Thoracic aorta (tissue), 2 donors: ENCODE measurements around the gene CLDN5. TPM values are rescaled to one million over a fixed set of nuclear protein-coding genes. Genes with fewer than 3 reads are reported as not detected.

Source experiments
- ATAC-seq: fragments of 150-250 bp; one replicate; pipeline ENCODE4 v1.8.0; 2017; ENCODE audit warnings: low read depth; ENCODE audit not compliant: insufficient number of reproducible peaks, low FRiP score
- DNase-seq: peaks from one replicate; pipeline ENCODE4 v3.0.0-alpha.2; 2020; ENCODE audit warnings: low spot score
- H3K27ac ChIP-seq, 2 donors: fragments of 200-600 bp; sonication (generic); 1 replicate in 1 of 2; 2 replicates in 1 of 2; pipeline ENCODE4 v1.5.1; 2016; ENCODE audit warnings: mild to moderate bottlenecking in 2 of 2, moderate library complexity in 2 of 2
- H3K27me3 ChIP-seq: fragments of 200-600 bp; sonication (generic); replicated peaks from 2 replicates; pipeline ENCODE4 v1.6.0; 2016; ENCODE audit warnings: mild to moderate bottlenecking; ENCODE audit not compliant: insufficient read depth
- H3K36me3 ChIP-seq: fragments of 200-600 bp; sonication (generic); one replicate; pipeline ENCODE4 v1.5.1; 2016
- H3K4me1 ChIP-seq, 2 donors: fragments of 200-600 bp; sonication (generic); 1 replicate in 1 of 2; 2 replicates in 1 of 2; pipeline versions ENCODE4 v1.5.1 to v1.6.0; 2016; ENCODE audit warnings: low read depth in 2 of 2, mild to moderate bottlenecking in 1 of 2; ENCODE audit not compliant: control insufficient read depth in 1 of 2
- H3K4me3 ChIP-seq: fragments of 200-600 bp; sonication (generic); 2 replicates; pipeline ENCODE4 v1.5.1; 2016; ENCODE audit warnings: mild to moderate bottlenecking
- H3K9me3 ChIP-seq: fragments of 200-600 bp; sonication (generic); 2 replicates; pipeline ENCODE4 v1.5.1; 2016
- total RNA-seq, 2 donors: library from RNA; depleted of rRNA; stranded (reverse); fragments of >200 nt; gene quantifications; one replicate each; pipeline versions ENCODE4 v1.1.0 to v1.2.3, GENCODE V29; 2016
- TF ChIP-seq, protein P1 (sequence below): fragments of 200-600 bp; sonication (generic); IDR thresholded peaks from one replicate; pipeline ENCODE4 v1.5.1; 2019; ENCODE audit warnings: antibody characterized with exemption

CLDN5 gene
- total RNA-seq, 2 donors from 2014 or later: 41.0 to 68.0 TPM

DNA sequence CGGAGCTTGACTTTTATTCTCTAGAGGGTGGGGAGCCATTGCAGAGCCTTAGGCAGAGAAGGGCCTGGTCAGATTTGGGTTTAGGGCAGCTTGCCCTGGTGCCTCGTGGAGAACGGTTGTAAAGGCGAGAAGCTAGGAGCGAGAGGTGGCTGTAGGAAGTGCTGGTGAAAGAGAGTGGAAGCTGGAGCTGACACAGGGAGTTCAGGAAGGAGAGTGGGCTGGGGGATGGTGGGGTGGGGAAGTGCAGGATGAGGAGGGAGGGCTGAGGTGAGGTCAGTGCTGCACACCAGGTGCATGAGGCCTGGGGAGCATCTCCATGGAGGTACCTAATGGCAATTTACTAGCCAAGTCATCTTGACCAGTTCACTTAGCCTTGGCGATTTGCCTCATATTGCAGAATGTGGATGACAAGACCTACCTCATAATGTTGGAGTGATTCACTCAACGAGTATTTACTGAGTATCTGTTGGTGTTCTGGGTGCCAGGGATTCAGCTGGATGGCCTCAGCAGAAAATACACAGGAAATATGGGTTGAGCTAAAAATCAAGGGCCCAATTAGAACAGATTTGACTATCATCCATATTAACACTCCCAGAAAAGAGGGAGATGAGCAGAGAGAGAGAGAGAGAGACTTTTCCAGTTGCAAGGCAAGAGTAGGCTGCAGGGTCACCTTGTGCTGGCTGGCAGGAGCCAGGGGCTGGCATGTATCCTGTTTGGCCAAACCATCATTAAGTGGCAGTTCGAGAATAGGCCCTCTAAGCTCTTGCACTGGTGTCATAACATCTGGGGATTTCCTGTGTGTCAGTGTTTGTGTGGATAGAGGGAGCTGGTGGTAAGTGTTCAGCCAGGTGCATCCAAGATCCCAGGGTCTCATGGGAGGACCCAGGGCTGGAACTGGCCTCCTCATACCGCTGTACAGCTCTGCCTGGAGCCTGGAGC lies 44.4 kb upstream of the CLDN5 start:
- ATAC-seq (no peak), DNase-seq (no peak)
- Histone ChIP-seq H3K4me3 (no peak overlapping the region), H3K27ac (no peak overlapping the region), H3K36me3 (no peaks in the 10 kb centered on the region), H3K4me1 (no peaks in the 10 kb centered on the region), H3K27me3 (no peaks in the 10 kb centered on the region), H3K9me3 (no peaks in the 10 kb centered on the region)
- TF ChIP-seq, protein P1, sequence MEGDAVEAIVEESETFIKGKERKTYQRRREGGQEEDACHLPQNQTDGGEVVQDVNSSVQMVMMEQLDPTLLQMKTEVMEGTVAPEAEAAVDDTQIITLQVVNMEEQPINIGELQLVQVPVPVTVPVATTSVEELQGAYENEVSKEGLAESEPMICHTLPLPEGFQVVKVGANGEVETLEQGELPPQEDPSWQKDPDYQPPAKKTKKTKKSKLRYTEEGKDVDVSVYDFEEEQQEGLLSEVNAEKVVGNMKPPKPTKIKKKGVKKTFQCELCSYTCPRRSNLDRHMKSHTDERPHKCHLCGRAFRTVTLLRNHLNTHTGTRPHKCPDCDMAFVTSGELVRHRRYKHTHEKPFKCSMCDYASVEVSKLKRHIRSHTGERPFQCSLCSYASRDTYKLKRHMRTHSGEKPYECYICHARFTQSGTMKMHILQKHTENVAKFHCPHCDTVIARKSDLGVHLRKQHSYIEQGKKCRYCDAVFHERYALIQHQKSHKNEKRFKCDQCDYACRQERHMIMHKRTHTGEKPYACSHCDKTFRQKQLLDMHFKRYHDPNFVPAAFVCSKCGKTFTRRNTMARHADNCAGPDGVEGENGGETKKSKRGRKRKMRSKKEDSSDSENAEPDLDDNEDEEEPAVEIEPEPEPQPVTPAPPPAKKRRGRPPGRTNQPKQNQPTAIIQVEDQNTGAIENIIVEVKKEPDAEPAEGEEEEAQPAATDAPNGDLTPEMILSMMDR: no peak

DNA sequence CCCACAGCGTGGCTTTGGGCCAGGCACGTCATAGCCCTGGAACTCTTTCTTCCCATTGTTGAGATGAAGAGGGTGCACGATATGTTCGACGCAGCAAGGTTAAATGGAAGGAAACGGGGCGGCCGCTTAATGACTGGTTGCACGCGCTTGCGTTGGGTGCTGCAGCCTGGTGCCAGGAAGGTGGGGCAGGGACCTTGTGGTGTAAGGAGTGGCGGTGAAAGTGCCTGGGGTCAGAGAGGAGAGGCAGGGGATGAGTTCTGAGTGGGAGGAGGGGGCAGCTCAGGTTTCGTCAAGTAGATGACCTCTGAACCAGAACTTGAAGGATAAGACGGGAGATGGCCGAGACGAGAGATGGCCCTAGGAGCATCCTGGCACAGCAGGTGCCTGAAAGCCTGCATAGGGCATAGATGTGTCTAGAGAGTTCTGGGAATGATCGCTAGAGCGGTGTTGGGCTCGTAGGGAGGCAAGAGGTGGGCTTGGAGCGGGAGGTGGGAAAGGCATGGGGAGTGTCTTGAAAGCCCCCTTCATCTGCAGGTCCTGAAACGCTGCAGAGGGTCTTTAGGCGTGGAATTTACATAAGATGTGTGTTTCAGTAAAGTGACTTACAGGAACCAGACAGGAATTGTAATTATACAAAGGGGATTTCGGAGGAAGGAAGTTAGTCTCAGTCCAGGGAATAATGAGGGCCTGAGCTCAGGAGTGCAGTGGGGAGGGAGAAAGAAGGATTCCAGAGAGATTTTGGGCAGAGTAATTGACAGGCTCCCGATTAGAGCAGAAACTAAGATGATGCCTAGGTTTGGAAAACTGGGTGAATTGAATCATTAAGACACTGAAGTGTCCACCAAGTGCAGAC lies 43.2 kb upstream of the CLDN5 start:
- H3K4me3 ChIP-seq: no peak overlapping the region
- no peaks in the 10 kb centered on the region for H3K27me3 ChIP-seq
- no peak for DNase-seq
- no peak overlapping the region for H3K27ac ChIP-seq
- no peak for ATAC-seq
- no peaks in the 10 kb centered on the region for H3K36me3 ChIP-seq
- H3K9me3 ChIP-seq: no peaks in the 10 kb centered on the region
- TF ChIP-seq, protein P1: no peak
- H3K4me1 ChIP-seq: no peaks in the 10 kb centered on the region

DNA sequence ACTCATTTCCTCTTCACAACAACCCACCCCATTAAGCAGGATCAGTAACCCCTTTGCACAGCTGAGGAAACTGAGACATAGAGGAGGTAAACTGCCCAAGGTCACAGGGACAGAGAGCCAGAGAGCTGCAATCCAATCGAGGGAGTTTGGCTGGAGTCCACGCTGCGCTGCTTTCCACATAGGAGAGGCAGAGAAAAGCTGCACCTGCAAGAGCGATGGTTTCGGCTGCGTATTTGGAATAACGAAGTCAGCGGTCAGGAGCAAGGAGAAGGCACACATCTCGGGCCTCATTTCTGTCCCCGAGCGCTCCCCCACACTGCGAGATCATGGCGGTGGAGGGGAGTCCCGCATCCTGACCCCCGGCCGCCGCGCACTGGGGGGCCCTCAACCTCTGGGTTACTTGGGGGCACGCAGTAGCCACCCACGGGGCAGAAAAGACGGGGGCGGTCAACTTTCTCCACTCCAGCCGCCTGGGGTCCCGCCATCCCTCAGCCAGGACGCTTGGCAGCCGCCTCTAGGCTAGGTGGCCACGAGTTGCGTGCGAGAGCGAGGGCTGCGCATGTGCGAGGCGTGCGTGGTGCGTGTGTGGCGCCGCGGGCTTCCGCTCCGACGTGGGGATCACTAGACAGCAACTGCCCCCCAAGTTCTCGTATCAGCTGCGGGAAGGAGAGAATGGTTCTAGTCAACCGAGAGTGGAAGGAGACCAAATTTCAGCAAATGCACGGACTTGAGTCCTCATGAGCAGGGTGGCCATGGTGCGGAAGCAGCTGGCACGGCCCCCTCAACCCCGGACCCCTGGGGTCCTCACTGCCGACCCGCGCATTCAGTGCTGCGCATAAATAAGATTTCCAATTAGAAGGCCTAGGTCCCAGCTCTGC lies 42.3 kb upstream of the CLDN5 start:
- TF ChIP-seq, protein P1: no peak
- H3K27me3 ChIP-seq: no peaks in the 10 kb centered on the region
- H3K9me3 ChIP-seq: no peaks in the 10 kb centered on the region
- no peak for ATAC-seq
- H3K4me3 ChIP-seq: no peak overlapping the region
- H3K36me3 ChIP-seq: no peaks in the 10 kb centered on the region
- H3K4me1 ChIP-seq: no peaks in the 10 kb centered on the region
- no peak overlapping the region for H3K27ac ChIP-seq
- no peak for DNase-seq

DNA sequence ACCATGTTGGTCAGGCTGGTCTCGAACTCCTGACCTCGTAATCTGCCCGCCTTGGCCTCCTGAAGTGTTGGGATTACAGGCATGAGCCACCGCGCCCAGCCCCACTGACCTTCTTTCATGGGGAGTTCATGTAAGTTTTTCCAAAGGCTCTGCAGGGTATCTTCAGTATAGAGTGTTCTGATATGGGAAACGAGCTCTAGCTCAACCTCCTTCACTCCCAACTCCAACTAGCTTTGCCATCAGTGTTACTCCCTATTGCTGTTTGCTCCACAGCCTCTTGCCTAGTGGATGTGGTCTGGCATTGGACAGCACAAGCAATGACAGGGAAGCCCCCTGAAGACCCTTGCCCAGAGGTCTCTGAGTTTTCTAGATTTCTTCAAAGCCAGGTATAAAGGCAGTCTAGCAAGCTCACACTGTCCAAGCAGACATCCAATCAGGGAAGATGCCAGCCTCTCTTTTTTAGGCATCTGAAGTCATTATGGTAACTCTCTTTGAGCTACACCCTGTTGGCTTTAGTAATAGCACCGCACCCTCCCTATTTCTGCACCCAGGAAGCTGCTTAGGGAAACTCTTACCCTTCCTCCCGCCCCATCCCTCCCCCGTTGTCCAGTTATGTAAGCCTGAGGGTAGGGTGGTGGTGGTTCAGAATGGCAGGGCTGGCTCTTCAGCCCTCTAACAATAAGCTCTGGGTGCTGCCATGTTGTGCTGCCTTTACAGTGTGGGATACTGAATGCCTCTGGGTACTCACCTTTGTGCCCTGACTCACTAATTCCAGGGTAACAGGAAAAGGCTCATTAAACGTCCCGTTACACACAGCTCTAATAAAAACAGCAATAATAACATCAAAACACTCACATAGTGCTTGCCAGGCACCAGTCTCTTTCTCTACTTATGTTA lies 41.4 kb upstream of the CLDN5 start:
- H3K27ac ChIP-seq: no peak overlapping the region
- DNase-seq (no peak), ATAC-seq (no peak)
- H3K36me3 ChIP-seq: no peaks in the 10 kb centered on the region
- no peaks in the 10 kb centered on the region for H3K4me1 ChIP-seq
- H3K9me3 ChIP-seq: no peaks in the 10 kb centered on the region
- TF ChIP-seq, protein P1: no peak
- no peaks in the 10 kb centered on the region for H3K27me3 ChIP-seq
- H3K4me3 ChIP-seq: no peak overlapping the region
